Measurements from ENCODE around the gene MTO1. TPM values are rescaled to one million over a fixed set of nuclear protein-coding genes. Genes with fewer than 3 reads are reported as not detected.
"Not testable (repeated sequence)": the region's sequence is repeated elsewhere in the genome, so short reads cannot be mapped to it uniquely, and the experiment has no call there.

The MTO1 gene
- polyA plus RNA-seq, 3 donors, result 27.4 to 34.7 (median 30.3) TPM

DNA sequence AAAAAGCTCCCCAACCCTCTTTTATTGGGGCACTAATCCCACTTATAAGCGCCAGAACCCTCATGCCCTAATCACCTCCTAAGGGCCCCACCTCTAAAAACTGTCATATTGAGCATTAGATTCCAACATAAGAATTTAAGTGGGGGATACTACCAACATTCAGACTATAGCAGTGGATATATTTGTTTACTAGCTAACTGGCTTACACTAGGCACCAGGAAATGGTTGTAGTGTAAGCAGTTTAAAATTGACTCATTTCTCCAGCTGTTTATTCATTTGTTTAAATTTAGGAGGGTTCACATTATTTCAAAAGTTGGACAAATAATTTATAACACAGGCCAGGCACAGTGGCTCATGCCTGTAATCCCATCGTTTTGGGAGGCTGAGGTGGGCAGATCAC, 22.9 kb downstream of the MTO1 start:
- no peak for DNase-seq (ENCODE audit: extremely low read depth in 1 of 11, low read depth in 9 of 11, low spot score in 4 of 11)

DNA sequence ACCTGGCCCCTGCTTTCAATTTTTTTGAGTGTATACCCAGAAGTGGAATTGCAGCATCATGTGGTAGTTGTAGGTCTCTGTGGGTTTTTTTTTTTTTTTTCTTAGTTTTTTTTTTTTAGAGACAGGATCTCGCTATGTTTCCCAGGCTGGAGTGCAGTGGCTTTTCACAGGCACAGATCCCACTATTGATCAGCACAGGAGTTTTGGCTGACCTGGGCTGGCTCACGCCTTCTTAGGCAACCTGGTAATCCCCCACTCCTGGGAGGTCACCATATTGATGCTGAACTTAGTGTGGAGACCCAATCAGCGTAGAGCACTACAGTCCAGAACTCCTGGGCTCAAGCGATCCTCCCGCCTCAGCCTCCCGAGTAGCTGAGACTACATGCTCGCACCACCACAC, 25.9 kb downstream of the MTO1 start:
- no peak for DNase-seq (ENCODE audit: extremely low read depth in 1 of 11, low read depth in 9 of 11, low spot score in 4 of 11)

DNA sequence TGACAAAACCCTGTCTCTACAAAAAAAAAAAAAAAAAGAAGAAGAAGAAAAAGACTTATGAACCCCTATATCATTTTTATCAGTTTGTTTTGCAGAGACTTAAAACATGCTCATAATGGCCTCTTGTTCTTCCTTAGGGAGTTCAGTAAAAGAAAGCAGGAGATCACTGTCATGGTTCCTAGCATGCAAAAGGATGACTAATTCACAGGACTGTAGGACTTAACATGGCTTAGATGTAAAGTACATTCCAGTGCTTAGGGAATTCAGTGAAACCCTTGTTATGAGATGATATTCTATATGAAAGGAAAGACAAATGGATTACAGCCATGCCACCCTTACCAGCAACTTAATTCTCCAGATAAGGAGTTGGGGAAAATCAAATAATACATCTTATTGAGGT, 29.8 kb downstream of the MTO1 start:
- no peak for DNase-seq (ENCODE audit: extremely low read depth in 1 of 11, low read depth in 9 of 11, low spot score in 4 of 11)

DNA sequence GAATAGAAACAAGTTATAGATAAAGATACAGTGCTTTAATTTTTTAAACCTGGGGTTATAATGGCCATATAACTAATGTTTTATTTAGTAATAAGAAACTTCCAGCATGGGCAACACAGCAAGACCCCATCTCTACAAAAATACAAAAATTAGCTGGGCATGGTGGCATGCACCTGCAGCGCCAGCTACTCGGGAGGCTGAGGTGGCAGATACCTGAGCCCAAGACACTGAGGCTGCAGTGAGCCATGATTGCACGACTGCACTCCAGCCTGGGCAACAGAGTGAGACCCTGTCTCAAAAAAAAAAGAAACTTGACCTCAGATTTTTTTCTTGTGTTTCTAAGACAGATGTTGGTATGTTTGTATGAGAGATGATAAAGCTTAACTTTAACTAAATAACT, 36.4 kb downstream of the MTO1 start:
- DNase-seq (ENCODE audit: extremely low read depth in 1 of 11, low read depth in 9 of 11, low spot score in 4 of 11), result no peak

DNA sequence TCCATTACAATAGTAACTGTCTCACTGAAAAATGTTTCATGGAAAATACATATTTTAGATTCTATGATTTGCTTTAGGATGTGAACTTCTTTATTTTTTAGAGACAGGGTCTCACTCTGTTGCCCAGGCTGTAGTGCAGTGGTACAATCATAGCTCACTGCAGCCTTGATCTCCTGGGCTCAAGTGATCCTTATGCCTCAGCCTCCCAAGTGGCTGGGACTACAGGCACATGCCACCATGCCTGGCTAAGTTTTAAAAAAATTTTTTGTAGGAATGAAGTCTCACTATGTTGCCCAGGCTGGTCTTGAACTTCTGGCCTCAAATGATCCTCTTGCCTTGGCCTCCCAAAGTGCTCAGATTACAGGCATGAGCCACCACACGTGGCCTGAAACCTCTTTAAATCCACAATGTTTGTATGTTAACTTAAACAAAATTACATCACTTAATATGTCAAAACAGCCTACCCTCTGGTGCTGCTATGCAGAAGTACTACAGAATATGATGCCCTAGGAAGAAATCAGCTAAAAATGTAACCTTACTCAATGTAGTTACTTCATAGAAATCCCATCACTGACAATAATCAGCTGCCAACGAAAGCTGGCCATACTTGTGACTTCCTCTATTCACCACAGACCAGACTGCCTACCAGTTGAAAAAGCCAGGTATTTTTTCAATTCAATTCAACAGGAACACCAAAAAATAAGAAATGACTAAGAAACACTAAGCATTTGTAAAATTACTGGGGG, 41.7 kb downstream of the MTO1 start:
- no peak for DNase-seq (ENCODE audit: extremely low read depth in 1 of 11, low read depth in 9 of 11, low spot score in 4 of 11)

DNA sequence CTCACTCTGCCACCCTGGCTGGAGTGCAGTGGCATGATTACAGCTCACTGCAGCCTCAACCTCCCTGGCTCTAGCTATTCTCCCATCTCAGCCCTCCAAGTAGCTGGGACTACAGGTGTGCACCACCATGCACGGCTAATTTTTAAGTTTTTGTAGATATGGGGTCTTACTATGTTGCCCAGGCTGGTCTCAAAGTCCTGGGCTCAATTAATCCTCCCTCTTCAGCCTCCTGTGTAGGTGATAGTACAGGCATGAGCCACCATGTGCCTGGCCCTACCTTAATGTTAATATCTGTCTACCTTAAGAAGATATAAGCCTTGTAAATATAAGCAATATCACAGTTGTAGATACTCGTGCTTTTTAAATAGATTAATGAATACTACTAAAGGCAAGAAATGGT, 42.6 kb downstream of the MTO1 start:
- DNase-seq (ENCODE audit: extremely low read depth in 1 of 11, low read depth in 9 of 11, low spot score in 4 of 11), result no peak

DNA sequence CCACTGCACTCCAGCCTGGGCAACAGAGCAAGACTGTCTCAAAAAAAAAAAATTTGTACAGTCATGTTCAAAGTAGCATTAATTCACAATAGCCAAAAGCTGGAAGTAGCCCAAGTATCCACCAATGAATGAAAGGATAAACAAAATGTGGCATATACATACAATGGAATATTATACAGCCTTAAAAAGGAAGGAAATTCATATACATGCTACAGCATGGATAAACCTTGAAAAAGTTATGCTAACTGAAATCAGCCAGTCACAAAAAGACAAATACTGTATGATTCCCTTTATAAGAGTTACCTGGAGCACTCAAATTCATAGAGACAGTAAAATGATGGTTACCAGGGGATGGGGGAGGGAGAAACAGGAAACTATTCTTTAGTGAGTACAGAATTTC, 43.6 kb downstream of the MTO1 start:
- DNase-seq (ENCODE audit: extremely low read depth in 1 of 11, low read depth in 9 of 11, low spot score in 4 of 11), result no peak

DNA sequence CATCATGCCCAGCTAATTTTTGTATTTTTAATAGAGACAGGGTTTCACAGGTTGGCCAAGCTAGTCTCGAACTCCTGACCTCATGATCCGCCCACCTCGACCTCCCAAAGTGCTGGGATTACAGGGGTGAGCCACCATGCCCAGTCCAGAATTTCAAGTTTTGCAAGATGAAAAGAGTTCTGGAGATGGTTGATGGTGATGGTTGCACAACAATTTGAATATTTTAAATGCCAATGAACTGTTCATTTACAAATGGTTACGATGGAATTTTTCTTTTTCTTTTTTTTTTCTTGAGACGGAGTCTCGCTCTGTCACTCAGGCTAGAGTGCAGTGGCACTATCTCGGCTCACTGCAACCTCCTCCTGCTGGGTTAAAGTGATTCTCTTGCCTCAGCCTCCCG, 44.2 kb downstream of the MTO1 start:
- not testable (repeated sequence) for DNase-seq (ENCODE audit: extremely low read depth in 1 of 11, low read depth in 9 of 11, low spot score in 4 of 11)

DNA sequence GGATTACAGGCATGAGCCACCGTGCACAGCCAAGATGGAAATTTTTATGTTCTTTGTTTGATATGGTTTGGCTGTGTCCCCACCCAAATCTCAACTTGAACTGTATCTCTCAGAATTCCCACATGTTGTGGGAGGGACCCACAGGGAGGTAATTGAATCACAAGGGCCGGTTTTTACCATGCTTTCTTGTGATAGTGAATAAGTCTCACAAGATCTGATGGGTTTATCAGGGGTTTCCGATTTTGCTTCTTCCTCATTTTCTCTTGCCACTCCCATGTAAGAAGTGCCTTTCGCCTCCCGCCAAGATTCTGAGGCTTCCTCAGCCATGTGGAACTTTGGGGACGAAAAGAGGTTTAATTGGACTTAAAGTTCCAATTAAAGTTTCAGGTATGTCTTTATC, 44.7 kb downstream of the MTO1 start:
- DNase-seq (ENCODE audit: extremely low read depth in 1 of 11, low read depth in 9 of 11, low spot score in 4 of 11), result no peak

DNA sequence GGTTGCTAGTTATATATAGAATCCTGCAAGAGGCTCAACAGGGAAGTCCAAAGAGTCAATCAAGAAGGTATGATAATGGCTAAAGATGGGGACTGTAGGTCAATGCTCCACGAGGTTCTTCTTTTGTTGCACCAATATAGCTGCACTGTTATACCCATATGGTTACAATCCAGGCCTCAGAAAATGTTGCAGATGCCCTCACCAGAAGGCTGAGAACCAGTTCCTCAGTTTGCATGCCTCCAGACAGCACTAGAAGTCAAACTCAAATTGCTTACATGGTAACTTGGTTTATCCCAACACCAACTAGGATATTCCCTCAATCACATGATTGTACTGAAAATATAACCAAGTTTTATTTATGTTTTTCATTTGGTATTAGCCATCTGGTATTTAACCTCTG, 47.2 kb downstream of the MTO1 start:
- DNase-seq (ENCODE audit: extremely low read depth in 1 of 11, low read depth in 9 of 11, low spot score in 4 of 11), result no peak

DNA sequence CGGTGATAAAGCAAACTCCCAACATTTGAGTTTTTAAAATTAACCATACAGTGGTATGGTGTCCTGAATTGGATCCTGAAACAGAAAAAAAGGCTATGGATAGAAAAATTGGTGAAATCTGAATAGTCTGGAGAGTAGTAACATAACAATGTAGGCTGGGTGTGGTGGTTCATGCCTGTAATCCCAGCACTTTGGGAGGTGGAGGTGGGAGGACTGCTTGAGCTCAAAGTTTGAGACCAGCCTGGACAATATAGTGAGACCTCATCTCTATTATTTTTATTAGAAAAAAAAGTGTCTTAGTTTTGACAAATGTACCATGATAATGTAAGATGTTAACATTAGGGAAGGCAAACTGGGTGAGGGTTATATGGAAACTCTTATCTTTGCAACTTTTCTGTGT, 48.3 kb downstream of the MTO1 start:
- DNase-seq (ENCODE audit: extremely low read depth in 1 of 11, low read depth in 9 of 11, low spot score in 4 of 11), result no peak

DNA sequence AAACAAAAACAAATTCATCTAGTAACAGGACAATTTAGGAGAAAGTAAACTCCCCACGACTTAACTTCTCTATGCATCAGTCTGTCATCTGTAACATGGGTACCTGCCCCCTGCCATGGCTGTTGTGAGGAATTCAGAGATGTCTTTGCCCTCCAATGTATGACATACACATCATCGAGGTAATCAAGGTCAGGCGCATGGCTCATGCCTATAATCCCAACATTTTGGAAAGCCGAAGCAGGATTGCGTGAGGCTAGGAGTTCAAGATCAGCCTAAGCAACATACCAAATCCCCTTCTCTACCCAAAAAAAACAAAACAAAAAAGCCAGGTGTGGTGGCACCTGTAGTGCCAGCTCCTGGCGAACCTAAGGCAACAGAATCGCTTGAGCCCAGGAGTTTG, 50.3 kb downstream of the MTO1 start:
- no peak for DNase-seq (ENCODE audit: extremely low read depth in 1 of 11, low read depth in 9 of 11, low spot score in 4 of 11)

DNA sequence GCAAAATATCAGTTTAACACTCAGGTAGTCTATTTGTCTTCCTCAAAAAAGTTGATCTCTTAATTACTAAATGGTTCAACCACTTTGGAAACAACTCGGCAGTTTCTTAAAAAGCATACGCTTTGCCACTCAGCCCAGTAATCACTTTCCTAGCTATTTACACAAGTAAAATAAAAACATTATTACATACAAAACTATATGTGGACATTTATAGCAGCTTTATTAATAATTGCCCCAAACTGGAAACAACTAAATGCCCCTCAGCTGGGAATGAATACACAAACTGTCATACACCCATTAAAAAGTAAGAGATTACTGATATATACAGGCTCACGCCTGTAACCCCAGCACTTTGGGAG, 51.9 kb downstream of the MTO1 start:
- DNase-seq (ENCODE audit: extremely low read depth in 1 of 11, low read depth in 9 of 11, low spot score in 4 of 11), result no peak

DNA sequence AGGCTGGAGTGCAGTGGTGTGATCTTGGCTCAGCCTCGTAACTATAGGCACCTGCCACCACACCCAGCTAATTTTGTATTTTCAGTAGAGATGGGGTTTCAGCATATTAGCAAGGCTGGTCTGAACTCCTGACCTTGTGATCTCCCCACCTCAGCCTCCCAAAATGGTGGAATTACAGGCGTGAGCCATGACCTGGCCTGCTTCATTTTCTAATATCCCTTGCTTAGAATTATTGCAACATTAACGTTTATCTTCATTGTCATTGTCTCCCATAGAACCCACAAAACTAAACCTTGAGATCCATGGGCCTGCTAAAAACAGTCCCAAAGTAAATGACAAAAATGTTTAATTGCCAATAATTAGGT, 53.2 kb downstream of the MTO1 start:
- no peak for DNase-seq (ENCODE audit: extremely low read depth in 1 of 11, low read depth in 9 of 11, low spot score in 4 of 11)

DNA sequence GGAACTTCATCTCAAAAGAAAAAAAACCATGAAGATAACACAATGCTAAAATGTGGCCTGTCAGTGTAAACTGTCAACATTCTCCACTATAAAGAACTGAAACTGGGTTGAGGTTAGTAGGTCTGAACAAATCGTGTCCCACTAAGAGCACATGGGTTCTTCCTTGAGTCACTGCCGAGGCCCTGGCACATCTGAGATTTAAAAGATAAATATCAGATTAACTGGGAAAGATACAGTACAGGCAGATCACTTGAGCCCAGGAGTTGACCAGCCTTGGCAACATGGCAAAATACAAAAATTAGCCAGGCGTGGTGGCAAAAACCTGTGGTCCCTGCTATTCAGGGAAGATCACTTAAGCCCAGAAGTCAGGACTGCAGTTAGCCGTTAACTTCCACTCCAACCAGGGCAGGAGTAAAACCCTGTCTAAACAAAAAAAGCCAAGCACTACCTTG, 53.7 kb downstream of the MTO1 start:
- no peak for DNase-seq (ENCODE audit: extremely low read depth in 1 of 11, low read depth in 9 of 11, low spot score in 4 of 11)

DNA sequence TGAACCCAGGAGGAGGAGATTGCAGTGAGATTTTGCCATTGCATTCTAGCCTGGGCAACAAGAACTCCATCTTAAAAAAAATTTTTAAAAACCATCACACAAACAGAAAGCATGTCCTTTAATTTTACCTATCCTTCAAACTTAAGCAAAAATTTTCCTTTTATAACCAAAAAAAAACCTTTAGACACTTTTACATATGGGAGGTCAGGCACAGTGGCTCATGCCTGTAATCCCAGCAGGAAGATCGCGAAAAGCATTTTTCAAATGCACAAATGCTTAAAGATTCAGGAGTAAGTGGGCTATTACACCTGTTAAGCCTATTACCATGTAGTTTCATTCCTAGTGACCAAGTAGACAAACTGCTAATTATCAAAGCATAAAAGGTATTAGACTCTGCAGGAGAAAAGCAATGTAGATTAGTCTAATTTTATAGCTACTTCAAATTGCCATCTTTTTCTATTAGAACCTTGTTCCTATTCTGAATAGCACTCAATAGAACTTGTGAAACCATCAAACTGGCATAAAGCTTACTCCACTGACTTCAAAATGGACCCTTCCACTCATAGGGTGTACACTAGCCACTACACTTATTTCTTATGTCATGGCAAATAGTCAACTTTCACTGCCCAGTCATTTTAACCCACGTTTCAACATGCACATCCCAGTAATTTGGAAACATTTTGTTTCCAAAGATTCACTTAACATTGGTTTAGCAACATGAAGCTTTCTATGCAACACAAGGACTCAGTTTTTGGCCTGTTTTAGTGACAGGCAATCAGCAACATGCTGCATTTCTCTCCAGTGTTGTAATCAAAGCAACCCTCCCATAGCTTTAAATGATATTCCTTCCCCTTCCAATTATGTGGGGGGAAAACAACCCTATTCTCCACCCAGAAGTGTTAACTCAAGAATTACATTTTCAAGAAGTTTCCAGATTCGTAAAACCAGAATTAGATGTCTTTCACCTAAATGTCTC, 55.3 kb downstream of the MTO1 start:
- no peak for DNase-seq (ENCODE audit: extremely low read depth in 1 of 11, low read depth in 9 of 11, low spot score in 4 of 11)

DNA sequence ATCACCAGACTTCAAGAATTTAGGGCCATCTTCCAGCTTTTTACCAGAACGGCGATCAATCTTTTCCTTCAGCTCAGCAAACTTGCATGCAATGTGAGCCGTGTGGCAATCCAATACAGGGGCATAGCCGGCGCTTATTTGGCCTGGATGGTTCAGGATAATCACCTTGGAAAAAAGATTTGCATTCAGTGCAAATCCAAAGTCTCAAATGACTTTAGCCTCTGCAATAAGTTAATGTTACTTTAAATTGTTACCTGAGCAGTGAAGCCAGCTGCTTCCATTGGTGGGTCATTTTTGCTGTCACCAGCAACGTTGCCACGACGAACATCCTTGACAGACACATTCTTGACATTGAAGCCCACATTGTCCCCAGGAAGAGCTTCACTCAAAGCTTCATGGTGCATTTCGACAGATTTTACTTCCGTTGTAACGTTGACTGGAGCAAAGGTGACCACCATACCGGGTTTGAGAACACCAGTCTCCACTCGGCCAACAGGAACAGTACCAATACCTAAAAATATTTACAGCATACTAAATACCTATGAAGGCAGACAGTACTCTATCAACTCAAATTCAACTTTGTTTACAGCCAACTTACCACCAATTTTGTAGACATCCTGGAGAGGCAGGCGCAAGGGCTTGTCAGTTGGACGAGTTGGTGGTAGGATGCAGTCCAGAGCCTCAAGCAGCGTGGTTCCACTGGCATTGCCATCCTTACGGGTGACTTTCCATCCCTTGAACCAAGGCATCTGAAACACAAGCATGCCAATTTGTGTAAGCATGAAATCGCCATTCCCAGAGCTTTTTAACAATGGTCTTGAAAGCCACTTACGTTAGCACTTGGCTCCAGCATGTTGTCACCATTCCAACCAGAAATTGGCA, 56.8 kb downstream of the MTO1 start:
- DNase-seq (ENCODE audit: extremely low read depth in 1 of 11, low read depth in 9 of 11, low spot score in 4 of 11), result not testable (repeated sequence)

DNA sequence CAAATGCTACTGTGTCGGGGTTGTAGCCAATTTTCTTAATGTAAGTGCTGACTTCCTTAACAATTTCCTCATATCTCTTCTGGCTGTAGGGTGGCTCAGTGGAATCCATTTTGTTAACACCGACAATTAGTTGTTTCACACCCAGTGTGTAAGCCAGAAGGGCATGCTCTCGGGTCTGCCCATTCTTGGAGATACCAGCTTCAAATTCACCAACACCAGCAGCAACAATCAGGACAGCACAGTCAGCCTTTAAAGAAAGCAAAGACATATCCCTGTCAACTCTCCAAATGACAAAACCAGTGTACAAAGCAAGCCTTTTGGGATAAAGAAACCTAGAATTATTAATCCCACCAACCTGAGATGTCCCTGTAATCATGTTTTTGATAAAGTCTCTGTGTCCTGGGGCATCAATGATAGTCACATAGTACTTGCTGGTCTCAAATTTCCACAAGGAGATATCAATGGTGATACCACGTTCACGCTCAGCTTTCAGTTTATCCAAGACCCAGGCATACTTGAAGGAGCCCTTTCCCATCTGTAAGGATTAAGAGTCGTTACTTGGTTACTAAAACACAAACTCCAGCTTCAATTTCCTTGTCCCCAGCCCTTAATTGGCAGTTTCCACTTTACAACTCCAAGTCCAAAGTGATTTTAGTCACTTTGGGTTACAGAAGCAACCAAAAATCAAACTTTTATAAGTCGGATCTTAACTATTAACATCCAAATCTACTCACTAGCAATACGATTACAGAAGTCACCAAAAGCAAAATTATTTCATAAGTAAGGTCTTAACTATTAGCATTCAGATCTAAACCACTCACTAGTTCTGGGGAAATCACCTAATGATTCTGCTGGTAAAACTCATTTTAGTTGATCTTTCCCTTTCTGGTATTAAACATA, 57.7 kb downstream of the MTO1 start:
- not testable (repeated sequence) for DNase-seq (ENCODE audit: extremely low read depth in 1 of 11, low read depth in 9 of 11, low spot score in 4 of 11)

Data from renal cortex interstitium (tissue), 11 donors.